Right lobe of liver (tissue), 4 donors: ENCODE data around the gene IFI44L.

ENCODE experiments used
- POLR2A ChIP-seq: fragments of 450-650 bp; IDR thresholded peaks from one replicate; pipeline ENCODE4 v1.6.1; 2017; ENCODE audit warnings: antibody characterized with exemption, mild to moderate bottlenecking
- TF ChIP-seq, protein P1 (sequence below), 4 donors: fragments of 200-600 bp in 3 of 4; fragments of 450-650 bp in 1 of 4; IDR thresholded peaks; one replicate each; pipeline versions ENCODE4 v1.5.1 to v1.8.0; 2016 to 2022; ENCODE audit warnings: antibody characterized with exemption in 4 of 4, mild to moderate bottlenecking in 2 of 4
- donor health status: DM: no; HTN: no; CAD: no.
- donor health status: DM: no; HTN: no; CAD: no.
- donor health status: DM: no; HTN: yes; CAD: no.

DNA sequence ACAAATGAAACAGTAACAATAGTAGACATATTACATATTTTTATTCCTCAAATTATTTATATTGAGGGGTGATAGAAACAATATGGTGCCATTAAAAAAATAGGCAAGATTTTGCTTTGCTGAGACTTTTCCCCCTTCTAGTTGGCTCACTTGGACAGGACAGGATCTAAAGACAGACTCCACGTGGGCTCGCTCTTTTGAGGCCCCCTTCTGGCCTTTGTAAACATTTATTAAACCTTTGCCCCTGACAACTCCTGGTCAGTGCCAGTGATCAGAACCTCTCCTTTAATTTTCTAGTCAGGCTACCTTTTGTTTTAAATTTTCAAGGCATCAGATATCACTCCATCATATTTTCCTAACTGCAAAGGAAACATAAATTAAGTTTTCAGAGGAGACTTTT lies 49.7 kb upstream of the IFI44L start:
- TF ChIP-seq, protein P1, sequence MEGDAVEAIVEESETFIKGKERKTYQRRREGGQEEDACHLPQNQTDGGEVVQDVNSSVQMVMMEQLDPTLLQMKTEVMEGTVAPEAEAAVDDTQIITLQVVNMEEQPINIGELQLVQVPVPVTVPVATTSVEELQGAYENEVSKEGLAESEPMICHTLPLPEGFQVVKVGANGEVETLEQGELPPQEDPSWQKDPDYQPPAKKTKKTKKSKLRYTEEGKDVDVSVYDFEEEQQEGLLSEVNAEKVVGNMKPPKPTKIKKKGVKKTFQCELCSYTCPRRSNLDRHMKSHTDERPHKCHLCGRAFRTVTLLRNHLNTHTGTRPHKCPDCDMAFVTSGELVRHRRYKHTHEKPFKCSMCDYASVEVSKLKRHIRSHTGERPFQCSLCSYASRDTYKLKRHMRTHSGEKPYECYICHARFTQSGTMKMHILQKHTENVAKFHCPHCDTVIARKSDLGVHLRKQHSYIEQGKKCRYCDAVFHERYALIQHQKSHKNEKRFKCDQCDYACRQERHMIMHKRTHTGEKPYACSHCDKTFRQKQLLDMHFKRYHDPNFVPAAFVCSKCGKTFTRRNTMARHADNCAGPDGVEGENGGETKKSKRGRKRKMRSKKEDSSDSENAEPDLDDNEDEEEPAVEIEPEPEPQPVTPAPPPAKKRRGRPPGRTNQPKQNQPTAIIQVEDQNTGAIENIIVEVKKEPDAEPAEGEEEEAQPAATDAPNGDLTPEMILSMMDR (IDR thresholded peaks at IDR 0.05) = no peak
- TF ChIP-seq POLR2A = no peak
